GM12874 (cell line): ENCODE measurements around the gene VTN.
A peak's percentile ranks its signal among the peaks of the same experiment; 100 is the strongest.

ENCODE experiments used
- TF ChIP-seq, protein P1 (sequence below): IDR thresholded peaks from 2 replicates; pipeline ENCODE4 v1.5.1; 2011; ENCODE audit warnings: low read depth, mild to moderate bottlenecking, control low read depth, low read length, moderate library complexity; ENCODE audit not compliant: insufficient read depth

Gene VTN, protein sequence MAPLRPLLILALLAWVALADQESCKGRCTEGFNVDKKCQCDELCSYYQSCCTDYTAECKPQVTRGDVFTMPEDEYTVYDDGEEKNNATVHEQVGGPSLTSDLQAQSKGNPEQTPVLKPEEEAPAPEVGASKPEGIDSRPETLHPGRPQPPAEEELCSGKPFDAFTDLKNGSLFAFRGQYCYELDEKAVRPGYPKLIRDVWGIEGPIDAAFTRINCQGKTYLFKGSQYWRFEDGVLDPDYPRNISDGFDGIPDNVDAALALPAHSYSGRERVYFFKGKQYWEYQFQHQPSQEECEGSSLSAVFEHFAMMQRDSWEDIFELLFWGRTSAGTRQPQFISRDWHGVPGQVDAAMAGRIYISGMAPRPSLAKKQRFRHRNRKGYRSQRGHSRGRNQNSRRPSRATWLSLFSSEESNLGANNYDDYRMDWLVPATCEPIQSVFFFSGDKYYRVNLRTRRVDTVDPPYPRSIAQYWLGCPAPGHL

DNA sequence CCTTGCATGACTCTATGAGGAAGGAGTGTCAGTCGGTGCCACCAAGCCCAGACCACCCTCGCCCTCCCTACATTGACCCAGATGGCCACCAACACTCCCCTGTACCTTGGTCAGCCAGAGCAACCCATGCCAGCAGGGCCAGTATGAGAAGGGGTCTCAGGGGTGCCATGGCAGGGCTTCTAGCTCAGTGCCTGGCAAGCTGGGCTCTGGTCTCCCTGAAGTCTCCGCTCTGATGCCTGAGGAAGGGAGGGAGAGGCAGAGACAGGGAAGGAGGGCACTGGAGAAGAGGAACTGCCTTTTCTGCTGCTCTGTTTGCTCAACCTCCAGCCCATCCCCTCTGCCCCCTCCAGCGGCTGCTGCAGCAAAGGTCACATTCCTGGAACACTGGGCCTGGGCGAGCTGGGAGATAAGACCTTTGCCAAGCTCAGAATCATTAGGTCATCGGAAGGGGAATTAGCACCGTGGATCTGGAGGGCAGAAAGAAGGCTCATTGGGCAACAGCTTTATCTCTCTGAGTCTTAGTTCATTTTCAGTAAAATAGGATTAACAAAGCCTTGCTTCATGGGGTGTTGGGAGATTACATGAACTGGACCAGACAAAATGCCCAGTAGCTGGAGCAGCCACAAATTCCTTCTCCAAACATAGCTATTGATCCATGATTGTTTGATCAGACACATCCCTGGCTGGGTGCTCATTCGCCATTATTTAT, at the start of gene VTN:
Gene VTN (minus strand): TSS at position 273 of the 709 bp plus-strand sequence. CDS start 104 bp downstream, at position 169.
- TF ChIP-seq, protein P1, sequence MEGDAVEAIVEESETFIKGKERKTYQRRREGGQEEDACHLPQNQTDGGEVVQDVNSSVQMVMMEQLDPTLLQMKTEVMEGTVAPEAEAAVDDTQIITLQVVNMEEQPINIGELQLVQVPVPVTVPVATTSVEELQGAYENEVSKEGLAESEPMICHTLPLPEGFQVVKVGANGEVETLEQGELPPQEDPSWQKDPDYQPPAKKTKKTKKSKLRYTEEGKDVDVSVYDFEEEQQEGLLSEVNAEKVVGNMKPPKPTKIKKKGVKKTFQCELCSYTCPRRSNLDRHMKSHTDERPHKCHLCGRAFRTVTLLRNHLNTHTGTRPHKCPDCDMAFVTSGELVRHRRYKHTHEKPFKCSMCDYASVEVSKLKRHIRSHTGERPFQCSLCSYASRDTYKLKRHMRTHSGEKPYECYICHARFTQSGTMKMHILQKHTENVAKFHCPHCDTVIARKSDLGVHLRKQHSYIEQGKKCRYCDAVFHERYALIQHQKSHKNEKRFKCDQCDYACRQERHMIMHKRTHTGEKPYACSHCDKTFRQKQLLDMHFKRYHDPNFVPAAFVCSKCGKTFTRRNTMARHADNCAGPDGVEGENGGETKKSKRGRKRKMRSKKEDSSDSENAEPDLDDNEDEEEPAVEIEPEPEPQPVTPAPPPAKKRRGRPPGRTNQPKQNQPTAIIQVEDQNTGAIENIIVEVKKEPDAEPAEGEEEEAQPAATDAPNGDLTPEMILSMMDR, result no peak

DNA sequence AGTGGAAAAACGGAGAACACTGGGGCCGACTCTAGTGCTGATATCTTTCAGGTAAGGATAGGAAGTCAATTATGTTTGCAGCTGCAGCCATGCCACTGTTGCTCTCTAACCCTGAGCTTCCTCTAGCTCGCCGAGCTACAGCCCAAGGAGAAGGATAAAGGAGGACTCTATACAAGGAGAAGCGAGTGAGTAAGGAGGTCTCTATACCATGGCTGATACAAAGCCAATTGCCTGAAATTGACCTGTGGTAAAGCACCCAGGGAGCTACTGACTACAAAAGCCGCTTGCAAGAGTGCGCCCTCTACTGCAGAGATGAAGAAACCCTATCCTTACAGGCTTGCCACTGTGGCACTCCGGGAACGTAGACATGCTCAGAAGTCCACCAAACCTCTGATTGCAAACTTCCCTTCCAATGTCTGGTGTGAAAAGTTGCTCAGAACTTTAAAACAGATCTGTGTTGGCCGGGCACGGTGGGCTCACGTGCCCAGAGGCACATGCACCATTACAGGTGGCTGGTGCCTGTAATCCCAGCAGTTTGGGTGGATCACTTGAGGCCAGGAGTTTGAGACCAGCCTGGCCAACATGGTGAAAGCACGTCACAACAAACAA, 46.7 kb upstream of the VTN start:
- TF ChIP-seq, protein P1, result peak; percentile 89

DNA sequence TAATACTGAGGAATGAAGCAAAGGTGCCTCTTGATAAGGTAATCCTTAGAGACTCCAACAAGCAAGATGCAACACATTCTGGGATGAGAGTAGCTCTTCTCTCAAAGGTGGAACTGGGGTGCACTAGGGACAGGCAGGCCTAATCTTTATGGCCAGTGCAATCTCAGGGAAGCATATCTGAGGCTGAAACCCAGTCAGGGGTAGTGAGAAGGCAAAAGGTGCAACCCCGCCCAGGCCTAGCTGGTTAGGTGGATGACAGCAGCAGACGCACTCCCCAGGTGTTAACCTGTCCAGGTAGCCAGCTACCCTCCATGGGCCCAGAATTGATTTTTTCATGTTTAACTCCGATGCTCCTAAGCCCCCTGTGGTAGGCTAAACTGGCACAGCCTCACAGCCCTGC, 45.8 kb upstream of the VTN start:
- TF ChIP-seq, protein P1, result no peak

DNA sequence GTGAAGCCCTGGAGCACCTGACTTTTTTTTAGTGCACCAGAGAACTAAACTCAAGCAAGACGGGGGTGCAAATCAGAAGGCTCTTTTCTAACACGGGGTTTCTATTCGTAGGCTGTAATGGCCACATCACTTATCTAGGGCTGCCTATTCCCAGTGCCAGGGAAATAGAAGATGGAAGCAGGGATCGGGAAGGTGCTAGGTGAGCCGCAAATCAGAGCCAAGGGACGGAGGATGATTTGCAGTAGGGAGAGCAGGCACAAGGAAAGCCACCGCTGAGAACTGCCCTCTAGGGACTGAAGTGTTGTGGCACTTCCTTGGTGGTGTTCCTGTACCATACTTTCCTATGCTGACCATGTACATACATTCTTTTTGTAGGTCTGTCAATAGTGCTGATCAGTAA, 43.7 kb upstream of the VTN start:
- TF ChIP-seq, protein P1, result no peak

DNA sequence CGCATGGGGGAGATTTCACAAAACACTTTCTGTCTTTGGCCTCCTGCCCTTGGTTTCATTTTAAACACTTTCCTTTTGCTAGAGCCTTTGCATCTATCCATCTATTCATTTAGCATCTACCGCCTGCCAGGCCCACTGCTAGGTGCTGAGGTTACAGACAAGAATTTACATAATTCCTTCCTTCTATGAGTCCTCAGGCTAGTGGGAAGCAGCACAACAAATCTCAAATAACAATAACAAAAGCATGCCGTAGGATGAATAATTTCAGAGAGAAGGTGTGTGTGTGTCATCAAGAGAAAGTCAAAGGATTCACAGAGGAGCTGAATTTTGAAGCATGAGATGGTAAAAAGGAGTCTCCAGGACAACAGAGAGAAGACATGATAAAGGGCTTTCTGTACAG, 42.0 kb upstream of the VTN start:
- TF ChIP-seq, protein P1, result no peak

DNA sequence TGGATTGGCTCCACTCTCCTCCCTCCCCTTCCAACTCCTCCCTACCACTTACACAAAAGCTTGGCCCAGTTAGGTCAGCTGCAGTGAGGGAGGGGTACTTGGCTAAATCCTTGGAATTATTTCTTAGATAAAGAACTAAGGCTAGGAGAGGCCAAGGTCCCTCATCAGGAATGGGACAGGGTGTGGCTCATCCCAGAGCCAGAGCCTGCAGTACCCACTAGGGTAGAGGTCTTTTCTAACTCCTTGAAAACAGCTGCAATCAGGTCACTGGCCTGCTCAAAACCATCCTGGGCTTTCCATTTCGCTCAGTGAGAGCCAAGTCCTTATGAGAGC, 37.8 kb upstream of the VTN start:
- TF ChIP-seq, protein P1, result no peak
